PC-3 (cell line): ENCODE data around the gene MYO1H. TPM values are rescaled to one million over a fixed set of nuclear protein-coding genes. Genes with fewer than 3 reads are reported as not detected.

Source experiments
- ATAC-seq: fragments of 200-7000 bp; cut with Tn5 transposase; 2 replicates; pipeline ENCODE4 v1.9.1; 2020; ENCODE audit warnings: mild to moderate bottlenecking, moderate library complexity
- BruUV-seq: library from RNA; stranded (reverse); fragments of 400-500 nt; replicated peaks from 2 replicates; lab custom pipeline; 2021; lab: Mats Ljungman, UMichigan
- CTCF ChIA-PET: fragments of 300-600 bp; sonication (Branson Sonifier 250); formaldehyde crosslinking; loops from one replicate; lab custom pipeline; 2022; ENCODE audit warnings: antibody characterized with exemption; lab: Charles Lee
- POLR2A ChIA-PET: fragments of 300-600 bp; sonication (Branson Sonifier 250); formaldehyde crosslinking; loops from one replicate; lab custom pipeline; 2022; ENCODE audit warnings: antibody characterized with exemption; ENCODE audit not compliant: unreplicated experiment; lab: Charles Lee
- DNase-seq: peaks from one replicate; pipeline ENCODE4 v3.0.0-alpha.2; 2015
- H2AFZ ChIP-seq: fragments of 300-600 bp; sonication (generic); 2 replicates; pipeline ENCODE4 v1.6.0; 2016; ENCODE audit warnings: antibody characterized with exemption, low read length
- H3F3A ChIP-seq: fragments of 300-600 bp; sonication (generic); one replicate; pipeline ENCODE4 v1.6.0; 2017; ENCODE audit warnings: antibody characterized with exemption, low read length, control low read depth, mild to moderate bottlenecking; ENCODE audit not compliant: unreplicated experiment
- H3K27ac ChIP-seq: fragments of 300-600 bp; sonication (generic); 2 replicates; pipeline ENCODE4 v1.5.1; 2016; ENCODE audit warnings: mild to moderate bottlenecking, low read length
- H3K27me3 ChIP-seq: fragments of 300-600 bp; sonication (generic); 2 replicates; pipeline ENCODE4 v1.6.1; 2016; ENCODE audit warnings: low read length, mixed read lengths
- H3K36me3 ChIP-seq: fragments of 300-600 bp; sonication (generic); 2 replicates; pipeline ENCODE4 v1.6.1; 2016; ENCODE audit warnings: low read depth, mixed run types, low read length, mixed read lengths
- H3K4me1 ChIP-seq: fragments of 300-600 bp; sonication (generic); 2 replicates; pipeline ENCODE4 v1.5.1; 2016; ENCODE audit warnings: low read length; ENCODE audit not compliant: insufficient read depth
- H3K4me2 ChIP-seq: fragments of 300-600 bp; sonication (generic); 2 replicates; pipeline ENCODE4 v1.6.0; 2016; ENCODE audit warnings: low read length
- H3K4me3 ChIP-seq: fragments of 300-600 bp; sonication (generic); 2 replicates; pipeline ENCODE4 v1.5.1; 2016; ENCODE audit warnings: mild to moderate bottlenecking, low read length, mixed read lengths
- H3K79me2 ChIP-seq: fragments of 300-600 bp; sonication (generic); 2 replicates; pipeline ENCODE4 v1.6.1; 2017; ENCODE audit warnings: low read length, mixed read lengths
- H3K9ac ChIP-seq: fragments of 300-600 bp; sonication (generic); 2 replicates; pipeline ENCODE4 v1.6.0; 2016; ENCODE audit warnings: mild to moderate bottlenecking, low read length
- H3K9me2 ChIP-seq: fragments of 300-600 bp; sonication (generic); replicated peaks from 2 replicates; pipeline ENCODE4 v1.6.1; 2016; ENCODE audit warnings: mixed run types, low read length, mixed read lengths
- H3K9me3 ChIP-seq: fragments of 300-600 bp; sonication (generic); 2 replicates; pipeline ENCODE4 v1.6.1; 2016; ENCODE audit warnings: low read length, mixed read lengths
- H4K20me1 ChIP-seq: fragments of 300-600 bp; sonication (generic); 2 replicates; pipeline ENCODE4 v1.6.1; 2016; ENCODE audit warnings: low read length, mixed read lengths
- CTCF ChIP-seq: fragments of 300-600 bp; sonication (generic); conservative IDR thresholded peaks from 2 replicates; pipeline ENCODE4 v1.5.1; 2017; ENCODE audit warnings: antibody characterized with exemption, low read depth, mild to moderate bottlenecking, low read length
- EZH2 ChIP-seq: fragments of 300-600 bp; sonication (generic); IDR thresholded peaks from one replicate; pipeline ENCODE4 v1.6.1; 2017; ENCODE audit warnings: antibody characterized with exemption, mild to moderate bottlenecking, low read length; ENCODE audit not compliant: unreplicated experiment
- EZH2phosphoT487 ChIP-seq: fragments of 300-600 bp; sonication (generic); IDR thresholded peaks from 2 replicates; pipeline ENCODE4 v1.6.1; 2018; ENCODE audit warnings: mild to moderate bottlenecking, antibody characterized with exemption, low read length, borderline replicate concordance
- intact Hi-C: fragments of 100-400 bp; cut with micrococcal nuclease; formaldehyde crosslinking; loops from 2 replicates; pipeline ENCODE4 v1.9.0; 2023
- total RNA-seq: library from RNA; depleted of rRNA; stranded (reverse); fragments of >200 nt; gene quantifications from 2 replicates; pipeline ENCODE4 v1.2.3, GENCODE V29; 2014

The MYO1H gene
- total RNA-seq, 1 experiment from 2014 or later, result not detected

DNA sequence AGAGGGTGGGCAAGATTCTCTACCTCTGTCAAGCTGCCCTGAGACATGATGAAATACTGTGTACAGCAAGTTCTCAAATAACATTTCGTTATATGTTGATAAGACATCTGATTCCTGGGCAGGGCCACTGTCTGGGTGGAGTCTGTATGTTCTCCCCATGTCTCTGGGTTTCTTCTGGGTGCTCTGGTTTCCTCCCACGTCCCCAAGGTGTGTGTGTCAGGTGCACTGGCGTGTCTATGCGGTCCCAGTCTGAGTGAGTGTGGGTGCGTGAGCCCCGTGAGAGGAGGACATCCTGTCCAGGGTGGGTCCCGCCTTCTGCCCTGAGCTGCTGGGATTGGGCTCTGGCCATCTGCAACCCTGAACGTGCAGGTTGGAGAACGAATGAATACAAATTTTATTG, 99.8 kb downstream of the MYO1H start:
- CTCF ChIA-PET, result no interaction called here
- H4K20me1 ChIP-seq, result no peaks in the 10 kb centered on the region
- POLR2A ChIA-PET, result no interaction called here
- no peaks in the 10 kb centered on the region for H3K9me2 ChIP-seq
- no peak overlapping the region for H2AFZ ChIP-seq
- no peaks in the 10 kb centered on the region for H3K27me3 ChIP-seq
- no TSS peak for BruUV-seq
- TF ChIP-seq EZH2 (no peak), CTCF (no peak), EZH2phosphoT487 (no peak)
- H3K4me2 ChIP-seq, result no peak overlapping the region
- DNase-seq, result no peak
- intact Hi-C loops, result no loop called here
- peaks cover 23% of the 10 kb centered on the region for H3K4me1 ChIP-seq
- no peaks in the 10 kb centered on the region for H3K9me3 ChIP-seq
- no peak overlapping the region for H3K9ac ChIP-seq
- H3K79me2 ChIP-seq, result 0 out of 2 replicates have a peak, but pooled peaks cover 7% of the 10 kb centered on the region
- H3F3A ChIP-seq, result no peaks in the 10 kb centered on the region
- H3K36me3 ChIP-seq, result peaks cover 41% of the 10 kb centered on the region
- H3K4me3 ChIP-seq, result no peak overlapping the region
- no peak for ATAC-seq
- H3K27ac ChIP-seq, result no peak overlapping the region

- no peak for ATAC-seq
- POLR2A ChIA-PET, result no interaction called here
- no TSS peak for BruUV-seq
- Histone ChIP-seq H4K20me1 (no peaks in the 10 kb centered on the region), H3K9ac (no peak overlapping the region), H3K9me2 (no peaks in the 10 kb centered on the region), H3K9me3 (no peaks in the 10 kb centered on the region), H3K36me3 (peaks cover 43% of the 10 kb centered on the region), H3K4me1 (peaks cover 23% of the 10 kb centered on the region), H3K27ac (no peak overlapping the region), H3K4me3 (no peak overlapping the region), H3K4me2 (no peak overlapping the region), H3F3A (no peaks in the 10 kb centered on the region), H3K79me2 (0 out of 2 replicates have a peak, but pooled peaks cover 7% of the 10 kb centered on the region), H2AFZ (no peak overlapping the region), H3K27me3 (no peaks in the 10 kb centered on the region)
- CTCF ChIA-PET, result interaction anchor here (1.0 kb wide), 1 partner anchor 20 kb away, joined by 4 read pairs; no protein-coding TSS in a partner anchor
- no peak for DNase-seq
- TF ChIP-seq EZH2, result no peak
- TF ChIP-seq CTCF, result no peak
- no peak for TF ChIP-seq EZH2phosphoT487
- intact Hi-C loops, result no loop called here
Measured at GRCh38 chr12:109448272-109448671, 100.6 kb downstream of the MYO1H start.

- peaks cover 23% of the 10 kb centered on the region for H3K4me1 ChIP-seq
- ATAC-seq, result no peak
- H3F3A ChIP-seq, result no peaks in the 10 kb centered on the region
- ChIA-PET CTCF (interaction anchor here (1.0 kb wide), 1 partner anchor 21 kb away, joined by 4 read pairs; no protein-coding TSS in a partner anchor), POLR2A (interaction anchor here (0.6 kb wide), 1 partner anchor 1114 kb away, joined by 19 read pairs; no protein-coding TSS in a partner anchor)
- DNase-seq, result no peak
- no peak overlapping the region for H2AFZ ChIP-seq
- 0 out of 2 replicates have a peak, but pooled peaks cover 7% of the 10 kb centered on the region for H3K79me2 ChIP-seq
- no peaks in the 10 kb centered on the region for H3K9me3 ChIP-seq
- no peaks in the 10 kb centered on the region for H4K20me1 ChIP-seq
- H3K9ac ChIP-seq, result no peak overlapping the region
- no peak overlapping the region for H3K4me2 ChIP-seq
- H3K27ac ChIP-seq, result no peak overlapping the region
- no peak for TF ChIP-seq EZH2
- no peak for TF ChIP-seq EZH2phosphoT487
- TF ChIP-seq CTCF, result no peak
- peaks cover 48% of the 10 kb centered on the region for H3K36me3 ChIP-seq
- no peaks in the 10 kb centered on the region for H3K9me2 ChIP-seq
- H3K27me3 ChIP-seq, result no peaks in the 10 kb centered on the region
- intact Hi-C loops, result no loop called here
- BruUV-seq, result no TSS peak
- H3K4me3 ChIP-seq, result no peak overlapping the region
Measured at GRCh38 chr12:109448707-109449390, 101.1 kb downstream of the MYO1H start.
